ENCODE data around the gene UBE2E2.

GRCh38 chr3:23465569-23465968, 262.4 kb downstream of the UBE2E2 start:
- TF ChIP-seq, protein P1, sequence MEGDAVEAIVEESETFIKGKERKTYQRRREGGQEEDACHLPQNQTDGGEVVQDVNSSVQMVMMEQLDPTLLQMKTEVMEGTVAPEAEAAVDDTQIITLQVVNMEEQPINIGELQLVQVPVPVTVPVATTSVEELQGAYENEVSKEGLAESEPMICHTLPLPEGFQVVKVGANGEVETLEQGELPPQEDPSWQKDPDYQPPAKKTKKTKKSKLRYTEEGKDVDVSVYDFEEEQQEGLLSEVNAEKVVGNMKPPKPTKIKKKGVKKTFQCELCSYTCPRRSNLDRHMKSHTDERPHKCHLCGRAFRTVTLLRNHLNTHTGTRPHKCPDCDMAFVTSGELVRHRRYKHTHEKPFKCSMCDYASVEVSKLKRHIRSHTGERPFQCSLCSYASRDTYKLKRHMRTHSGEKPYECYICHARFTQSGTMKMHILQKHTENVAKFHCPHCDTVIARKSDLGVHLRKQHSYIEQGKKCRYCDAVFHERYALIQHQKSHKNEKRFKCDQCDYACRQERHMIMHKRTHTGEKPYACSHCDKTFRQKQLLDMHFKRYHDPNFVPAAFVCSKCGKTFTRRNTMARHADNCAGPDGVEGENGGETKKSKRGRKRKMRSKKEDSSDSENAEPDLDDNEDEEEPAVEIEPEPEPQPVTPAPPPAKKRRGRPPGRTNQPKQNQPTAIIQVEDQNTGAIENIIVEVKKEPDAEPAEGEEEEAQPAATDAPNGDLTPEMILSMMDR (IDR thresholded peaks at IDR 0.05 in 4 of 5, conservative IDR thresholded peaks at IDR 0.05 in 1 of 5): no peak
- no peak for TF ChIP-seq POLR2A (IDR thresholded peaks at IDR 0.05)

All from gastrocnemius medialis (tissue), 4 donors.